GM19240 (cell line): Measurements from ENCODE around the gene GPR146.
A peak's percentile ranks its signal among the peaks of the same experiment; 100 is the strongest.
"Not testable (repeated sequence)": the region's sequence is repeated elsewhere in the genome, so short reads cannot be mapped to it uniquely, and the experiment has no call there.

Experiments used
- DNase-seq: peaks from one replicate; pipeline ENCODE4 v3.0.0; 2011; ENCODE audit warnings: low spot score; ENCODE audit not compliant: insufficient read length

GPR146 gene

GRCh38 chr7:1074018-1074417, 29.7 kb downstream of the GPR146 start:
- not testable (repeated sequence) for DNase-seq

GRCh38 chr7:1074593-1075431, 30.5 kb downstream of the GPR146 start:
- no peak for DNase-seq

- no peak for DNase-seq
Measured at GRCh38 chr7:1076184-1077072, 32.1 kb downstream of the GPR146 start.

GRCh38 chr7:1078519-1078918, 34.2 kb downstream of the GPR146 start:
- no peak for DNase-seq

- DNase-seq: no peak
Measured at GRCh38 chr7:1078985-1079384, 34.6 kb downstream of the GPR146 start.

GRCh38 chr7:1079546-1079945, 35.2 kb downstream of the GPR146 start:
- no peak for DNase-seq

GRCh38 chr7:1080252-1080920, 36.0 kb downstream of the GPR146 start:
- DNase-seq: no peak

- no peak for DNase-seq
Measured at GRCh38 chr7:1080921-1081255, 36.5 kb downstream of the GPR146 start.

GRCh38 chr7:1081336-1081735, 37.0 kb downstream of the GPR146 start:
- DNase-seq: no peak

GRCh38 chr7:1081931-1082401, 37.6 kb downstream of the GPR146 start:
- no peak for DNase-seq

GRCh38 chr7:1083729-1084657, 39.6 kb downstream of the GPR146 start:
- no peak for DNase-seq

GRCh38 chr7:1085266-1085665, 40.9 kb downstream of the GPR146 start:
- no peak for DNase-seq

- no peak for DNase-seq
Measured at GRCh38 chr7:1085910-1086421, 41.6 kb downstream of the GPR146 start.

GRCh38 chr7:1086588-1087464, 42.5 kb downstream of the GPR146 start:
- peak; percentile 98 for DNase-seq

GRCh38 chr7:1087465-1087814, 43.1 kb downstream of the GPR146 start:
- no peak for DNase-seq

GRCh38 chr7:1087952-1088920, 43.9 kb downstream of the GPR146 start, which contains the start of gene GPER1:
Gene GPER1, plus strand, starts transcription at chr7:1088113. Its CDS starts 3,616 bp downstream, at chr7:1091729.
- no peak for DNase-seq

- DNase-seq: no peak
Measured at GRCh38 chr7:1090236-1090635, 45.9 kb downstream of the GPR146 start.
